GM19467 (cell line): ENCODE measurements around the gene SEPTIN1.

Experiments used
- ATAC-seq: cut with Tn5 transposase; IDR thresholded peaks from one replicate; pipeline ENCODE4 v1.9.1; 2021; ENCODE audit warnings: mild to moderate bottlenecking, moderate library complexity; ENCODE audit not compliant: unreplicated experiment

Gene SEPTIN1

GRCh38 chr16:30377050-30377811 is 5.1 kb downstream of the SEPTIN1 start:
- ATAC-seq, result peak; percentile 5

- ATAC-seq, result no peak
Observed at GRCh38 chr16:30376461-30376902, 5.9 kb downstream of the SEPTIN1 start.

- no peak for ATAC-seq
Observed at GRCh38 chr16:30375864-30376263, 6.5 kb downstream of the SEPTIN1 start.

DNA sequence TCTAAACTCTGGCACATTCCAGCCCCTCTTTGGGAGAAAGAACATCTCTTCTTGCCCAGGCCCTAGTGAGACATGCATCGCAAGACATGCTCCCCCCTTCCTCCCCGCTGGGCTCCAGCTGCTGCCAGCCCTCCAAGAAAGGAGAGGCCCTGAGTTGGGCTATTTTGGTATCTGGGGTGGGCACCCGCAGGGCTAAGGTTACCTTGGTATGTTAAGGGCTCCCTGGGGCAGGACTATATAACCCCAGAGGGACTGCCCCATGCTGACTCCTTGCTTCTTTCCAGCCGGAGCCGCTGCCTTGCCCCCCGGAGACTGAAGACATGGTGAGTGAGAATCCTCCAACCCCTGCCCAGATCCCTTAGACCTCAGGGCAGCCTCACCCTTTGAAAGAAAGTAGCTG is 7.8 kb downstream of the SEPTIN1 start, which contains the start of gene MYL11:
TSS of gene MYL11 (plus strand) at position 265 of the 400 bp plus-strand sequence. CDS start at position 321, 56 bp downstream.
- no peak for ATAC-seq

- ATAC-seq, result no peak
Observed at GRCh38 chr16:30372725-30373124, 9.6 kb downstream of the SEPTIN1 start.

GRCh38 chr16:30372038-30372712 is 10.2 kb downstream of the SEPTIN1 start:
- ATAC-seq, result no peak

- ATAC-seq, result no peak
Observed at GRCh38 chr16:30371248-30371816, 11.0 kb downstream of the SEPTIN1 start.

DNA sequence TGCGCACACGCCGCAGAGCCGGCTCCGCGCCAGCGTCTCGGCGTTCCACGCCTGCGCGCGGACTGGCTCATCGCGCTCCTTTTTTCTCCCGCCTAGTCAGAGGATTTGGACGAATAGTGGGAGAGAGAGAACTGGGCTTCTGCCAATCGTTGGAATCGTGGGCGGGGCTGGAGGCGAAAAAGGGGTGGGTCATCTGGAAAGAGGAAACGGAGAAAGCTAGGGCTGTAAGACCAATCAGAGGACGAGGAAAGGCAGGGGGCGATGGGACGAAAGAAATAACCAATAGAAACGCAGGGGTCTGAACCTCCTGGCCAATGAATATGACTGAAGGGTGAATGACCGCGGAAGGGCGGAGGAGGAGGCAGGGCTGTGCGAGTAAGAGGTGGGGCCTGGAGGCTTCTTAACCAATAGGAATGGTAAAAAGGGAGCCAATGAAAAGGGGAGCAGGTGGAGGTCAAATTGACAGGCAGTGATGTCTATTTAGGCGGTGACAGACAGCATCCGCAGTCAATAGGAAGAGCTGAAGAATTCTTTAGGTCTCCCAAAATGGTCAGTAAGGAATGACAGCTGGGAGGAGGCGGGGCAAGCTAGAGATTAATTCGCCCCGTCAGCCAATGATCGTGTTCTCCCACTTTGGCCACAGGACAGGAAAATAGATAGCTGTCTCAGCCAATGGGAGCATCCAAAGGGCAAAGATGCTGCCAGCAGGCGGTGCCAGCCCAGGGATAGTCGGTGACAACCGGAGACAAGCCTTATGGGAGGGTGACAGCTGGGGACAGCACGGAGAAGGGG is 11.7 kb downstream of the SEPTIN1 start, which contains the start of gene TBC1D10B:
TSS of gene TBC1D10B (minus strand) at position 39 of the 792 bp plus-strand sequence. CDS start 311 bp downstream, outside the sequence.
- ATAC-seq, result peak; percentile 67

DNA sequence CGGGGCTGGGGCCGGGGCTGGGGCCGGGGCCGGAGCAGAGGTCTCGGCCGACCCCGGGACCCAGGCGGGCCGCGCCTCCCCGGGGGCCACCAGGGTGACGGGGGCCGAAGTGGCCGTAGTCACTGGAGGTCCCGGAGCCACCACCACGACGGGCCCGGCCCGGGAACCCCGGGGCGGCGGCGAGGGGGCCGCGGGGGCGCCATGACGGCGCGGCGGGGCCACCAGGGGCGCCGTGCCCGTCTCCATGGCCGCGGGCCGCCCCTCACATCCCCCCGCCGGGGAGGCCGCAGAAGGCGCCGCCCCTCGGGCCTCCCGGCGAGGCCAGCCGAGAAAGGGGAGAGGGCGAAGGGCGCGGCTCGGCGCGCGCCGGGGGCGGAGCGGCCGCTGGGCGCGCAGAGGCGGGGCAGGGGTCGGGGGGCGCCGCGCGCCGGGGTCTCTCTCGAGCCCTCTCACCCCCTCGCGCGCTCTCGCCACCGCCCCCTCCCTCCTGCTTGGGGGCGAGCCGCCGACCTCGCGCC is 12.4 kb downstream of the SEPTIN1 start:
- peak; percentile 8 for ATAC-seq

DNA sequence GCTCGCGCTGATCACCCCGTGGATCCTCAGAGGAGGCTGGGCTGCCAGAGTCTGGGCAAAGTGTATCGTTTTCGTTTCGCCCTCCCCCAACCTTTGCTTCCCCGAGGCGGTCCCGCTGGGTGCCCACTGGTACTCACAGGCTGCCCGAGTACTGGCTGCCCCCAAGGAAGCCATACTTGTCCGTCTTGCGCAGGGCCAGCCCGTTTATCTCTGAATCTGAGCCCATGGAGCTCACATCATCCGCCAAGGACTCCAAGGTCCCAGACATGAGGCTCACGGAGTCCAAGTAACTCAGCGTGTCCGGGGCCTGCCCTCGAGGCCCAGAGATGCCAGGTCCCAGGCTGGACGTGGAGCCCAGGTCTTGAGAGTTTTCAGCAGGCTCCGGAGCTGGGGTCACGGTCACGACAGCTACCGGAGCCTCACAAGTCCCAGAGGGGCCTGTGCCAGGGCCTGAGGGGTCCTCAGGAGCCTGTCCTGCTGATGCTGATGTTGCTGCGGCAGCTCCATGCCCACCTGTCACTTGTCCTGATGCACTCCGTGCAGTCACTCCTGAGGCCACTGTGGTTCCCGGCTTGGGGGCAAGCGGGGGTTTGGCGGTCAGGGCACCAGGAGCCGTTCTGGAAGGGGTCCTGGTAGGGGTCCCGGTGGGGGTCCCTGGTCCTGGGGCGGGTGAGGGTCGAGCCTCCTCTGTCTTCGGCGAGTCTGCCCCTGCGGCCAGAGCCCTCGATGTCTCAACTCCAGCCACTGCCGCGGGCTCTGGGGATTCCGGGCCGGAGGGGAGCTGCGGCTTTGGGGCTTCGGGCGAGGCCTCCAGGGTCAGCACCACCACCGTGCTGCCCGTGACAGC is 13.0 kb downstream of the SEPTIN1 start:
- no peak for ATAC-seq

DNA sequence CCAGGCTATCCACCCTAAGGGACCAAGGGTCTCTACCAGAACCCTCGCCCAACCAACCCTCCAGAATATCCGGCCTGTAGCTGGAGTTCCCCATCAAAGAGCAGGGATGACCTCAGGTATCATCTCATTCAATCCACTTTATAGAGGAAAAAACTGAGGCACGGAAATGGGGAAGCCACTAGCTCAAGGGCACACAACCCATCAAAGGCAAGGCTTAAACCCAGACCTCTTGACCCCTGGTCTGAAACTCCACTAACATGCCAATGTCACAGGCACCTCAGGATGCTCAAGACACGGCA is 13.6 kb downstream of the SEPTIN1 start:
- no peak for ATAC-seq

- ATAC-seq, result no peak
Observed at GRCh38 chr16:30368122-30368791, 14.1 kb downstream of the SEPTIN1 start.

DNA sequence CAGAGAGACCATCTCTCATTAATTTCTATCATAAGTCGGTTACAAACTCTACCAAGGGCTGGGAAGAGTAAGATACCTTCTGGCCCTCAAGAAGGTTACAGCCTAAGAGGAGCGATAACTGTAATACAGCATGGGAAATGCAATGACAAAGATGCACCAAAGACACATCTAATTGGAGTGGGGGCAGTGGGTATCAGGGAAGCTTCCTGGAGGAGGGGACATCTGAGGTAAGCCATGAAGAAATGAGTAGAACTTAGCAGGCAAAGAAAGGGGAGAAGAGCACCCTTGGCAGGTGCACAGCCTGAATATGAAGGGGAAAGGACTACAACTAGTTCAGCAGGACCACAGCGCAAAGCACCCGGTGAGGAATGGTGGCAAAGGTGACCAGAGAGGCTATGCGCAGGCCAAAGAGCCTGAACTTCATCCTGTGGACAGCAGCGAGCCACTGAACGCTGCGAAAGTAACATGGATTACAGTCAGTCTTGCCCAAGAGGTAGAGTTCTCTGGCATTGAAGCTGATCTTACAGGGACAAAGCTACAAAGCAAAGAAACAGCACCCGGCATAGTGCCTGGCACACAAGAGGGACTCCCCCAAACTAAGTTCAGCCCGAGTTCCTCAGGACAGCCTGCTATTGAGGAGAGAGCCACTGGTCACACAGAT is 14.9 kb downstream of the SEPTIN1 start:
- ATAC-seq, result no peak

DNA sequence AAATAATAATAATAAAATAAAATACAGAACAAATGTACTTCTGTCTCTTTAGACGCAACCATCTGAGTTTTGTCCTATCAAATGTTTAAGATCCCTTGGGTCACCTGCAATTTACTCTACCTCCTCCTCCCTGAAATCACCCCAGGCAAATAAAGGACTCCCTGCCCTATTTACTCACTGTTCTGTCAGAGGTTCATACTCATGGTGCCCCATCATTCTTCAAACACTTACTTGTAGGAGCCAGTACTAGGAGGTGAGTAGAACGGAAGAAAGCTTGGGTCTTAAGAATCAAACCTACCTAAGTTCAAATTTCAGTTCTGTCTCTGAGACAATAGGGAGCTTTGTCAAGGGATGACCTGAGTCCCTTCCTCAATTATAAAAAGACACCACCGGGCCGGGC is 15.8 kb downstream of the SEPTIN1 start:
- ATAC-seq, result no peak

DNA sequence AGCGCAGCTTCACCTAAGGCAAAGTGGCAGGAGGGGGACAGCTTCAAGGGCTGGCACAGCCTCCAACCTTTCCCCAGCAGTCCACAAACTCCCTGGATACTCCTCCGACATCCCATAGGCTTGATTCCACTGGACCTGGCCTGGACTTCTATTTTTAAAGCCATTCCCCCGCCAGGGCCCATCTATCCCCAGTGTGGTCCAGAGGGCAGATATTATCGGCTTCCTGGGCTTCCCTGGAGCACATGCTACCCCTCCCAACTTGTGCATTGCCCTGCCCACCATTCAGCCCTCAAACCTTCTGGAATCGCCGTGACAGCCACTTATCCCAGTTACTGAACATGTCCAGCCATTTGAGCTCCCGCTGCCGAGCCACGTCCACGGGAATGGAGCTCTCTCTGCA is 17.2 kb downstream of the SEPTIN1 start:
- ATAC-seq, result no peak

DNA sequence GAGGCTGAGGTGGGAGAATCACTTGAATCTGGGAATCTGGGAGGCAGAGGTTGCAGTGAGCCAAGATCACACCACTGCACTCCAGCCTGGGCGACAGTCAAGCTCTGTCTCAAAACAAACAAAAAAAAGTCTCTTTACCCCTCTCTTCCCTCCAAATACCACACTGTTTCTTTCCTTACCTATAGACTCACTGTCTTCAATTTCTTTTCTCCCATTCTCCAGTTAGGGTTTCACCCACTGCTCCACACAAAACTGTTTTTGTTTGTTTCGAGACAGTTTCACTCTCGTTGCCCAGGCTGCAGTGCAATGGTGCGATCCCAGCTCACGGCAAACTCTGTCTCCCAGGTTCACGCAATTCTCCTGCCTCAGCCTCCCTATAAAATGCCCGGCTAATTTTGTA is 21.2 kb downstream of the SEPTIN1 start:
- no peak for ATAC-seq

DNA sequence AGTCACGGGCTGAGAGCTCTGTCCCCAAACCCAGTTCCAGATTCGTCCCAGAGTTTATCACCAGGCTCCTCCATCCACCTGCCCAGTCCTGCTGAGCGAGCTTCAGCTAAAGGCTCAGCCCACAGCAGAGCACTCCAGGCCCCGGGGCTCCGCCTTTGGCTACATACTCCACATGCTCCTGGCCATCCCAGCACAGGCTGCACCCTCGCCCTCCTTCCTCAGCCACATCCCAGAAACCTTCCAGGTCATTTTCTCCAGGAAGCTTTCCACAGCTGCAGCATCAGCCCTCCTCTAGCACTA is 22.5 kb downstream of the SEPTIN1 start:
- ATAC-seq, result no peak

DNA sequence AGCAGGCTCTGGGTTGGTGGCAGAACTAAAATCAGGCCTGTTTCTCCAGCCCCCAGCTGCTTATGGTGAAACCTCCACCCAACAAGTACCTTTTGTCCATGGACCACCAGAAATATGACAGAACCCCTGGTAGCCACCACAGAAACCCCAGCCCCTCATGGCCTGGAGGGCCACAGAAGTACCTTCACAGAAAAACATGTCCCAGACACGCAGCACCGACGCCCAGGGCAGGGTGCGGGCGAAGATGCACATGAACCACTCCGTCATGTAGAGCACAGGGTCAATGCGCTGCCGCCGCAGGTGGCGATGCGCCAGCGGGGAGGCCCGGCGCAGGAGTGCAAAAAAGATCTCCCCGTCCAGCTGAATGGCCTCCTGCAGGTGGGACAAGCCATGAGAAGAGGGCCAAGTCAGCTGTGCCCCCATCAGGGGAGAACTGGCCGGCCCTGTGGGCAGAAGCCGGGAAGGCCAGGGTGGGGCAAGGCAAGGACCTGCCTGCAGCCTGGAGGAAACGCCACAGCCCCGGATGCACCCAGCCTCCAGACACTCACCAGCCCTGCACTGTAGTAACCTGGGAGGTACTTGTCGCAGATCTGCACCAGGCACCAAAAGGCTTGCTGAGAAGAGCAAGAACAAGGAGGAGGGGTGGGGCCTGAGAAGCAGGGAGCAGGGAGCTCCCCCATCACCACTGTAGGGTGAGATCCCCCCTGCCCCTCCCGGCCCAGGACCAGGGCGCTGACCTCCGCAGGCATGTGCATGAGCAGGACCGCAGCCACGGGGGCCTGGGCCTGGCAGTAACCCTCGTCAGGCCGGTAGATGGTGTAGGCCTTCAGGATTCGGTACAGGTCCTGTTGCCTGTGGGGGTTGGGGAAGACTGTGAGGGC is 23.1 kb downstream of the SEPTIN1 start:
- no peak for ATAC-seq
